K562 (cell line): ENCODE measurements around the gene CD82. TPM values are rescaled to one million over a fixed set of nuclear protein-coding genes. Genes with fewer than 3 reads are reported as not detected.

Experiments
- CHD2 ChIP-seq: IDR thresholded peaks from 2 replicates; pipeline ENCODE4 v1.6.1; 2011; ENCODE audit warnings: low read depth, low read length
- FIP1L1 ChIP-seq: fragments of 200-400 bp; formaldehyde crosslinking; IDR thresholded peaks from 2 replicates; pipeline ENCODE4 v1.6.1; 2018; ENCODE audit warnings: mild to moderate bottlenecking, low read depth, low read length; ENCODE audit not compliant: poor library complexity, severe bottlenecking
- FOXA1 ChIP-seq: fragments of 450-650 bp; IDR thresholded peaks from 2 replicates; pipeline ENCODE4 v1.6.1; 2016; ENCODE audit warnings: mild to moderate bottlenecking, borderline replicate concordance
- MEF2A ChIP-seq: IDR thresholded peaks from 2 replicates; pipeline ENCODE4 v1.6.1; 2011; ENCODE audit warnings: low read depth, mild to moderate bottlenecking, low read length, moderate library complexity; ENCODE audit not compliant: control insufficient read depth
- MTA1 ChIP-seq: fragments of 450-650 bp; IDR thresholded peaks from 2 replicates; pipeline ENCODE4 v1.6.1; 2017; ENCODE audit warnings: borderline replicate concordance
- REST ChIP-seq, 2 experiments: fragments of 450-650 bp; formaldehyde crosslinking in 1 of 2; IDR thresholded peaks; 2 replicates each; pipeline versions ENCODE4 v1.4.0 to v1.6.1; 2014 to 2020; ENCODE audit warnings: mild to moderate bottlenecking in 2 of 2, borderline replicate concordance in 1 of 2, low read depth in 1 of 2
- SMAD1 ChIP-seq: fragments of 150-350 bp; IDR thresholded peaks from 2 replicates; pipeline ENCODE4 v1.6.1; 2014; ENCODE audit warnings: low read length, low read depth; ENCODE audit not compliant: partially characterized antibody
- ZNF586 ChIP-seq: fragments of 450-650 bp; formaldehyde crosslinking; conservative IDR thresholded peaks from 2 replicates; pipeline ENCODE4 v1.4.0; 2020; ENCODE audit warnings: mild to moderate bottlenecking, moderate library complexity
- ZNF766 ChIP-seq: fragments of 200-800 bp; sonication (Bioruptor generic); conservative IDR thresholded peaks from 2 replicates; pipeline ENCODE4 v1.6.1; 2016; ENCODE audit warnings: missing genetic modification characterization, missing compliant biosample characterization
- polyA plus RNA-seq, 8 experiments: library from polyadenylated mRNA; depleted of rRNA in 4 of 8; stranded (reverse) in 5 of 8; unstranded in 3 of 8; fragments of >200 nt; fragmentation: Nextera tagmentation in 2 of 8; fragmentation: Illumina TruSeq in 1 of 8; extraction: Ambion mirVana in 2 of 8; extraction: Trizol in 1 of 8; gene quantifications; 2 replicates each; pipeline versions ENCODE4 v1.2.1 to v1.2.3, GENCODE V29; 2011 to 2014; ENCODE audit warnings: inconsistent platforms in 1 of 8, missing spikeins in 1 of 8
- total RNA-seq, 7 experiments: library from RNA; depleted of rRNA in 6 of 7; stranded (reverse); fragments of >200 nt in 6 of 7; fragmentation: Illumina TruSeq in 2 of 7; extraction: Trizol in 2 of 7; gene quantifications; 2 replicates each; pipeline versions ENCODE4 v1.2.1 to v1.2.3, GENCODE V29; 2011 to 2021; ENCODE audit warnings: low replicate concordance in 1 of 7
- TF ChIP-seq, protein P1 (sequence below), 2 experiments: fragments of 450-650 bp in 1 of 2; sonication (generic) in 1 of 2; formaldehyde crosslinking in 1 of 2; IDR thresholded peaks; 2 replicates each; pipeline versions ENCODE4 v1.7.1 to v1.9.0; 2016 to 2022; ENCODE audit warnings: inconsistent platforms in 1 of 2, mild to moderate bottlenecking in 1 of 2, missing genetic modification reagents in 1 of 2

The CD82 gene
- total and polyA plus RNA-seq, 9 of the 15 experiments (the other 6 are each of a cell fraction or from before 2014, with no cell fraction given): 0.27 to 9.4 (median 3.0) TPM

DNA sequence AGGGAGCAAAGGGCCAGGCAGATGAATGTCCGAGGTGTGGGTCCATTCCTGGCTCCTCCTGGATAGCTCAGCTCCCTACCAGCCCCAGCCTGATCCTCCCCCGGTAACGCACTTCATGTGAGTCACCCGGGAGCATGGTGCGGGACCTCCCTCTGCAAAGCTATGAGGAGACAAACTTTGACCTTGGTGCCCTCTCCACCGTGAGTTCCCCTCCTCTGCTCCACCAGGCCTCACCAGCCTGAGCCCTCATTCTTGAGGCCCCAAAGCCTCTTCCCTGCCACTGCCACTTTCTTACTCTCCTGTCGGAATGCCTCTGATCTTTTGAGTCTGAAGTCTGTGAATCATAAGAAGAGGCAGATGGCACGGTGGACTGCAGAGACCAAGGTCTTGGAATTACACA is 37.4 kb upstream of the CD82 start (continued):
- TF ChIP-seq, protein P1, sequence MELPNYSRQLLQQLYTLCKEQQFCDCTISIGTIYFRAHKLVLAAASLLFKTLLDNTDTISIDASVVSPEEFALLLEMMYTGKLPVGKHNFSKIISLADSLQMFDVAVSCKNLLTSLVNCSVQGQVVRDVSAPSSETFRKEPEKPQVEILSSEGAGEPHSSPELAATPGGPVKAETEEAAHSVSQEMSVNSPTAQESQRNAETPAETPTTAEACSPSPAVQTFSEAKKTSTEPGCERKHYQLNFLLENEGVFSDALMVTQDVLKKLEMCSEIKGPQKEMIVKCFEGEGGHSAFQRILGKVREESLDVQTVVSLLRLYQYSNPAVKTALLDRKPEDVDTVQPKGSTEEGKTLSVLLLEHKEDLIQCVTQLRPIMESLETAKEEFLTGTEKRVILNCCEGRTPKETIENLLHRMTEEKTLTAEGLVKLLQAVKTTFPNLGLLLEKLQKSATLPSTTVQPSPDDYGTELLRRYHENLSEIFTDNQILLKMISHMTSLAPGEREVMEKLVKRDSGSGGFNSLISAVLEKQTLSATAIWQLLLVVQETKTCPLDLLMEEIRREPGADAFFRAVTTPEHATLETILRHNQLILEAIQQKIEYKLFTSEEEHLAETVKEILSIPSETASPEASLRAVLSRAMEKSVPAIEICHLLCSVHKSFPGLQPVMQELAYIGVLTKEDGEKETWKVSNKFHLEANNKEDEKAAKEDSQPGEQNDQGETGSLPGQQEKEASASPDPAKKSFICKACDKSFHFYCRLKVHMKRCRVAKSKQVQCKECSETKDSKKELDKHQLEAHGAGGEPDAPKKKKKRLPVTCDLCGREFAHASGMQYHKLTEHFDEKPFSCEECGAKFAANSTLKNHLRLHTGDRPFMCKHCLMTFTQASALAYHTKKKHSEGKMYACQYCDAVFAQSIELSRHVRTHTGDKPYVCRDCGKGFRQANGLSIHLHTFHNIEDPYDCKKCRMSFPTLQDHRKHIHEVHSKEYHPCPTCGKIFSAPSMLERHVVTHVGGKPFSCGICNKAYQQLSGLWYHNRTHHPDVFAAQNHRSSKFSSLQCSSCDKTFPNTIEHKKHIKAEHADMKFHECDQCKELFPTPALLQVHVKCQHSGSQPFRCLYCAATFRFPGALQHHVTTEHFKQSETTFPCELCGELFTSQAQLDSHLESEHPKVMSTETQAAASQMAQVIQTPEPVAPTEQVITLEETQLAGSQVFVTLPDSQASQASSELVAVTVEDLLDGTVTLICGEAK (IDR thresholded peaks at IDR 0.05): no peak
- TF ChIP-seq, protein P1 (CRISPR knock-in tag; IDR thresholded peaks at IDR 0.05): no peak
- no peak for TF ChIP-seq FOXA1
- no peak for TF ChIP-seq ZNF586 (CRISPR knock-in tag)
- TF ChIP-seq CHD2: no peak
- peak; percentile 54; the same call in 1 of the 2 replicates for TF ChIP-seq ZNF766 (CRISPR knock-in tag)
- no peak for TF ChIP-seq FIP1L1
- TF ChIP-seq MEF2A: no peak
- TF ChIP-seq SMAD1: no peak
- TF ChIP-seq MTA1: no peak
- TF ChIP-seq REST (IDR thresholded peaks at IDR 0.05; ENCODE audit: borderline replicate concordance): peak; percentile 35
- no peak for TF ChIP-seq REST (CRISPR knock-in tag; IDR thresholded peaks at IDR 0.05; ENCODE audit: low read depth)
